A549 (cell line): ENCODE measurements around the gene EDN2.

ENCODE experiments used
- EHMT2 ChIP-seq: fragments of 200-600 bp; sonication (generic); IDR thresholded peaks from 2 replicates; pipeline ENCODE4 v1.6.1; 2016; ENCODE audit warnings: antibody characterized with exemption, low read depth, mild to moderate bottlenecking, moderate library complexity
- EP300 ChIP-seq, 2 experiments: fragments of >200 bp; sonication (Bioruptor Twin); formaldehyde crosslinking; IDR thresholded peaks; 2 replicates in 1 of 2; 3 replicates in 1 of 2; pipeline ENCODE4 v1.6.1; 2016 to 2017
- FOSL2 ChIP-seq, 2 experiments: fragments of 450-650 bp in 1 of 2; fragments of >200 bp in 1 of 2; sonication (Bioruptor Twin) in 1 of 2; formaldehyde crosslinking; IDR thresholded peaks; 2 replicates each; pipeline versions ENCODE4 v1.5.0 to v1.6.1; 2016 to 2020; ENCODE audit warnings: mild to moderate bottlenecking in 1 of 2, moderate library complexity in 1 of 2
- JUN ChIP-seq, 2 experiments: fragments of >200 bp; sonication (Bioruptor Twin); formaldehyde crosslinking; IDR thresholded peaks; 2 replicates in 1 of 2; 3 replicates in 1 of 2; pipeline ENCODE4 v1.6.1; 2016 to 2017
- MAZ ChIP-seq: fragments of 150-350 bp; IDR thresholded peaks from 2 replicates; pipeline ENCODE4 v1.6.1; 2014; ENCODE audit warnings: antibody characterized with exemption, low read depth, low read length, borderline replicate concordance
- POLR2A ChIP-seq: IDR thresholded peaks from 2 replicates; pipeline ENCODE4 v1.6.1; 2012; ENCODE audit warnings: mild to moderate bottlenecking, low read length
- POLR2AphosphoS2 ChIP-seq: conservative IDR thresholded peaks from 2 replicates; pipeline ENCODE4 v1.6.1; 2012; ENCODE audit warnings: low read length, improper control_type of control experiment, inconsistent platforms
- RARB ChIP-seq: fragments of 250-450 bp; sonication (Bioruptor Pico); IDR thresholded peaks from 2 replicates; pipeline ENCODE4 v1.8.0; 2021; ENCODE audit warnings: mild to moderate bottlenecking, moderate library complexity
- TF ChIP-seq, protein P1 (sequence below): IDR thresholded peaks from 2 replicates; pipeline ENCODE4 v1.6.1; 2012
- TF ChIP-seq, protein P2 (sequence below): fragments of 150-350 bp; IDR thresholded peaks from 2 replicates; pipeline ENCODE4 v1.6.1; 2014; ENCODE audit warnings: low read depth, mild to moderate bottlenecking, low read length
- TF ChIP-seq, protein P3 (sequence below): fragments of >200 bp; sonication (Bioruptor Twin); formaldehyde crosslinking; IDR thresholded peaks from 3 replicates; pipeline ENCODE4 v1.6.1; 2016
- TF ChIP-seq, protein P4 (sequence below): fragments of >200 bp; sonication (Bioruptor Twin); formaldehyde crosslinking; IDR thresholded peaks from 3 replicates; pipeline ENCODE4 v1.5.1; 2016
- TF ChIP-seq, protein P5 (sequence below): IDR thresholded peaks from 2 replicates; pipeline ENCODE4 v1.6.1; 2012; ENCODE audit warnings: low read depth, borderline replicate concordance
- TF ChIP-seq, protein P6 (sequence below): fragments of 200-600 bp; sonication (generic); IDR thresholded peaks from 2 replicates; pipeline ENCODE4 v1.6.1; 2016; ENCODE audit warnings: antibody characterized with exemption, mild to moderate bottlenecking, moderate library complexity

DNA sequence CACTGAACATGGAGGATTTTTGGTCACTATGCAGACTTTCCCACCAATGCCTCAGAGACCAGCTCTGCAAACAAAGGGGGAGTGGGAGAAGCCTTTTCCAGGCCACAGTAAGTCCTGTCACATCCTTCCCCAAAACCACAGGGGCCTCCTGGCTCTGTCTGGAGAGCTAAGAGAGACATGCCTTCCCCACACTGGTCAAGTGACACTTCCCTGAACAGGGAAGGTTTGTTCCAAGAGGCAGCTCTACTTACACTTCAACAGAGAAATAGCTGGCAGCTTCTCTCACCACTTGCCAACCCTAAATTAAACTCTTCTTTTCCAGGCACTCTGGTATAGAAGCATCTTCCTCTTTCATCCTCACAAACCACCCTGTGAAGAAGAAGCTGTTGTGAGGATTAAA lies 39.7 kb downstream of the EDN2 start:
- TF ChIP-seq EP300 (IDR thresholded peaks at IDR 0.05) (no peak), EHMT2 (no peak), JUN (IDR thresholded peaks at IDR 0.05) (no peak), POLR2A (no peak), POLR2AphosphoS2 (no peak), RARB (CRISPR knock-in tag) (no peak), MAZ (no peak), FOSL2 (IDR thresholded peaks at IDR 0.05) (no peak), FOSL2 (CRISPR knock-in tag; IDR thresholded peaks at IDR 0.05) (no peak)
- TF ChIP-seq, protein P1, sequence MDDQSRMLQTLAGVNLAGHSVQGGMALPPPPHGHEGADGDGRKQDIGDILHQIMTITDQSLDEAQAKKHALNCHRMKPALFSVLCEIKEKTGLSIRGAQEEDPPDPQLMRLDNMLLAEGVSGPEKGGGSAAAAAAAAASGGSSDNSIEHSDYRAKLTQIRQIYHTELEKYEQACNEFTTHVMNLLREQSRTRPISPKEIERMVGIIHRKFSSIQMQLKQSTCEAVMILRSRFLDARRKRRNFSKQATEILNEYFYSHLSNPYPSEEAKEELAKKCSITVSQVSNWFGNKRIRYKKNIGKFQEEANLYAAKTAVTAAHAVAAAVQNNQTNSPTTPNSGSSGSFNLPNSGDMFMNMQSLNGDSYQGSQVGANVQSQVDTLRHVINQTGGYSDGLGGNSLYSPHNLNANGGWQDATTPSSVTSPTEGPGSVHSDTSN: no peak
- TF ChIP-seq, protein P2, sequence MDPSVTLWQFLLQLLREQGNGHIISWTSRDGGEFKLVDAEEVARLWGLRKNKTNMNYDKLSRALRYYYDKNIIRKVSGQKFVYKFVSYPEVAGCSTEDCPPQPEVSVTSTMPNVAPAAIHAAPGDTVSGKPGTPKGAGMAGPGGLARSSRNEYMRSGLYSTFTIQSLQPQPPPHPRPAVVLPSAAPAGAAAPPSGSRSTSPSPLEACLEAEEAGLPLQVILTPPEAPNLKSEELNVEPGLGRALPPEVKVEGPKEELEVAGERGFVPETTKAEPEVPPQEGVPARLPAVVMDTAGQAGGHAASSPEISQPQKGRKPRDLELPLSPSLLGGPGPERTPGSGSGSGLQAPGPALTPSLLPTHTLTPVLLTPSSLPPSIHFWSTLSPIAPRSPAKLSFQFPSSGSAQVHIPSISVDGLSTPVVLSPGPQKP: no peak
- TF ChIP-seq, protein P3, sequence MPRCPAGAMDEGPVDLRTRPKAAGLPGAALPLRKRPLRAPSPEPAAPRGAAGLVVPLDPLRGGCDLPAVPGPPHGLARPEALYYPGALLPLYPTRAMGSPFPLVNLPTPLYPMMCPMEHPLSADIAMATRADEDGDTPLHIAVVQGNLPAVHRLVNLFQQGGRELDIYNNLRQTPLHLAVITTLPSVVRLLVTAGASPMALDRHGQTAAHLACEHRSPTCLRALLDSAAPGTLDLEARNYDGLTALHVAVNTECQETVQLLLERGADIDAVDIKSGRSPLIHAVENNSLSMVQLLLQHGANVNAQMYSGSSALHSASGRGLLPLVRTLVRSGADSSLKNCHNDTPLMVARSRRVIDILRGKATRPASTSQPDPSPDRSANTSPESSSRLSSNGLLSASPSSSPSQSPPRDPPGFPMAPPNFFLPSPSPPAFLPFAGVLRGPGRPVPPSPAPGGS: no peak
- TF ChIP-seq, protein P4, sequence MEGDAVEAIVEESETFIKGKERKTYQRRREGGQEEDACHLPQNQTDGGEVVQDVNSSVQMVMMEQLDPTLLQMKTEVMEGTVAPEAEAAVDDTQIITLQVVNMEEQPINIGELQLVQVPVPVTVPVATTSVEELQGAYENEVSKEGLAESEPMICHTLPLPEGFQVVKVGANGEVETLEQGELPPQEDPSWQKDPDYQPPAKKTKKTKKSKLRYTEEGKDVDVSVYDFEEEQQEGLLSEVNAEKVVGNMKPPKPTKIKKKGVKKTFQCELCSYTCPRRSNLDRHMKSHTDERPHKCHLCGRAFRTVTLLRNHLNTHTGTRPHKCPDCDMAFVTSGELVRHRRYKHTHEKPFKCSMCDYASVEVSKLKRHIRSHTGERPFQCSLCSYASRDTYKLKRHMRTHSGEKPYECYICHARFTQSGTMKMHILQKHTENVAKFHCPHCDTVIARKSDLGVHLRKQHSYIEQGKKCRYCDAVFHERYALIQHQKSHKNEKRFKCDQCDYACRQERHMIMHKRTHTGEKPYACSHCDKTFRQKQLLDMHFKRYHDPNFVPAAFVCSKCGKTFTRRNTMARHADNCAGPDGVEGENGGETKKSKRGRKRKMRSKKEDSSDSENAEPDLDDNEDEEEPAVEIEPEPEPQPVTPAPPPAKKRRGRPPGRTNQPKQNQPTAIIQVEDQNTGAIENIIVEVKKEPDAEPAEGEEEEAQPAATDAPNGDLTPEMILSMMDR: no peak
- TF ChIP-seq, protein P5, sequence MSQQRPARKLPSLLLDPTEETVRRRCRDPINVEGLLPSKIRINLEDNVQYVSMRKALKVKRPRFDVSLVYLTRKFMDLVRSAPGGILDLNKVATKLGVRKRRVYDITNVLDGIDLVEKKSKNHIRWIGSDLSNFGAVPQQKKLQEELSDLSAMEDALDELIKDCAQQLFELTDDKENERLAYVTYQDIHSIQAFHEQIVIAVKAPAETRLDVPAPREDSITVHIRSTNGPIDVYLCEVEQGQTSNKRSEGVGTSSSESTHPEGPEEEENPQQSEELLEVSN: no peak
- TF ChIP-seq, protein P6, sequence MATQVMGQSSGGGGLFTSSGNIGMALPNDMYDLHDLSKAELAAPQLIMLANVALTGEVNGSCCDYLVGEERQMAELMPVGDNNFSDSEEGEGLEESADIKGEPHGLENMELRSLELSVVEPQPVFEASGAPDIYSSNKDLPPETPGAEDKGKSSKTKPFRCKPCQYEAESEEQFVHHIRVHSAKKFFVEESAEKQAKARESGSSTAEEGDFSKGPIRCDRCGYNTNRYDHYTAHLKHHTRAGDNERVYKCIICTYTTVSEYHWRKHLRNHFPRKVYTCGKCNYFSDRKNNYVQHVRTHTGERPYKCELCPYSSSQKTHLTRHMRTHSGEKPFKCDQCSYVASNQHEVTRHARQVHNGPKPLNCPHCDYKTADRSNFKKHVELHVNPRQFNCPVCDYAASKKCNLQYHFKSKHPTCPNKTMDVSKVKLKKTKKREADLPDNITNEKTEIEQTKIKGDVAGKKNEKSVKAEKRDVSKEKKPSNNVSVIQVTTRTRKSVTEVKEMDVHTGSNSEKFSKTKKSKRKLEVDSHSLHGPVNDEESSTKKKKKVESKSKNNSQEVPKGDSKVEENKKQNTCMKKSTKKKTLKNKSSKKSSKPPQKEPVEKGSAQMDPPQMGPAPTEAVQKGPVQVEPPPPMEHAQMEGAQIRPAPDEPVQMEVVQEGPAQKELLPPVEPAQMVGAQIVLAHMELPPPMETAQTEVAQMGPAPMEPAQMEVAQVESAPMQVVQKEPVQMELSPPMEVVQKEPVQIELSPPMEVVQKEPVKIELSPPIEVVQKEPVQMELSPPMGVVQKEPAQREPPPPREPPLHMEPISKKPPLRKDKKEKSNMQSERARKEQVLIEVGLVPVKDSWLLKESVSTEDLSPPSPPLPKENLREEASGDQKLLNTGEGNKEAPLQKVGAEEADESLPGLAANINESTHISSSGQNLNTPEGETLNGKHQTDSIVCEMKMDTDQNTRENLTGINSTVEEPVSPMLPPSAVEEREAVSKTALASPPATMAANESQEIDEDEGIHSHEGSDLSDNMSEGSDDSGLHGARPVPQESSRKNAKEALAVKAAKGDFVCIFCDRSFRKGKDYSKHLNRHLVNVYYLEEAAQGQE: no peak
